Colonic mucosa (tissue), 4 donors: Measurements from ENCODE around the gene BRD3. TPM values are rescaled to one million over a fixed set of nuclear protein-coding genes. Genes with fewer than 3 reads are reported as not detected.
A peak's percentile ranks its signal among the peaks of the same experiment; 100 is the strongest.

ENCODE experiments used
- DNase-seq: peaks from one replicate; pipeline ENCODE4 v3.0.0-alpha.2; 2020
- H3K27ac ChIP-seq: fragments of 200-600 bp; one replicate; pipeline ENCODE4 v1.8.0; 2021
- H3K27me3 ChIP-seq: fragments of 200-600 bp; one replicate; pipeline ENCODE4 v1.8.0; 2021
- H3K36me3 ChIP-seq: fragments of 200-600 bp; one replicate; pipeline ENCODE4 v1.8.0; 2021
- H3K4me1 ChIP-seq: fragments of 200-600 bp; one replicate; pipeline ENCODE4 v1.8.0; 2021; ENCODE audit warnings: mild to moderate bottlenecking
- H3K4me3 ChIP-seq: fragments of 200-600 bp; one replicate; pipeline ENCODE4 v1.8.0; 2021
- H3K9ac ChIP-seq, 2 donors: one replicate each; pipeline ENCODE4 v1.7.0; 2013; ENCODE audit warnings: control low read depth in 2 of 2, low read depth in 2 of 2, low read length in 2 of 2
- H3K9me3 ChIP-seq: fragments of 200-600 bp; one replicate; pipeline ENCODE4 v1.8.0; 2021
- CTCF ChIP-seq: fragments of 200-600 bp; IDR thresholded peaks from one replicate; pipeline ENCODE4 v1.8.0; 2022; ENCODE audit warnings: antibody characterized with exemption, mild to moderate bottlenecking
- intact Hi-C: fragments of 100-400 bp; cut with DNase I; formaldehyde crosslinking; loops from one replicate; pipeline ENCODE4 v1.14.1; 2022
- total RNA-seq, 2 donors: library from RNA; stranded (reverse); fragmentation: NEBNext Ultra II Directional in 1 of 2; extraction: Animal tissue kit (Norgen Biotek cat#: 25700) in 1 of 2; gene quantifications; one replicate each; pipeline ENCODE4 v1.2.1, GENCODE V29; 2021
- donor health status: healthy.
- donor health status: DM: no; HTN: no; CAD: no.
- donor health status: DM: no; HTN: no; CAD: no.

BRD3 gene
- total RNA-seq, 2 donors from 2014 or later: 26.8 to 50.9 TPM

GRCh38 chr9:134024828-134025605 lies 42.8 kb downstream of the BRD3 start, which contains the start of gene BRD3OS:
BRD3OS (plus strand) TSS chr9:134025481; CDS start chr9:134026748, 1,267 bp downstream.
- no peak for TF ChIP-seq CTCF
- peak within 1 kb of the TSS; percentile 92 for H3K4me3 ChIP-seq
- no peaks in the 10 kb centered on the region for H3K4me1 ChIP-seq
- DNase-seq: peak; percentile 96
- H3K36me3 ChIP-seq: no peaks in the 10 kb centered on the region
- H3K9ac ChIP-seq: peak within 1 kb of the TSS; percentile 28 to 40
- no peaks in the 10 kb centered on the region for H3K27me3 ChIP-seq
- H3K27ac ChIP-seq: peak within 1 kb of the TSS; percentile 20
- intact Hi-C loops: no loop called here
- H3K9me3 ChIP-seq: no peaks in the 10 kb centered on the region

GRCh38 chr9:134024214-134024792 lies 43.5 kb downstream of the BRD3 start:
- Histone ChIP-seq H3K27me3 (no peaks in the 10 kb centered on the region), H3K27ac (no peak overlapping the region), H3K4me1 (no peaks in the 10 kb centered on the region), H3K9ac (no peak overlapping the region), H3K36me3 (no peaks in the 10 kb centered on the region), H3K4me3 (no peak overlapping the region), H3K9me3 (no peaks in the 10 kb centered on the region)
- DNase-seq: no peak
- intact Hi-C loops: no loop called here
- TF ChIP-seq CTCF: no peak

- intact Hi-C loops: no loop called here
- Histone ChIP-seq H3K9ac (no peak overlapping the region), H3K27me3 (no peaks in the 10 kb centered on the region), H3K27ac (no peak overlapping the region), H3K4me3 (no peak overlapping the region), H3K36me3 (no peaks in the 10 kb centered on the region), H3K4me1 (no peaks in the 10 kb centered on the region), H3K9me3 (no peaks in the 10 kb centered on the region)
- no peak for DNase-seq
- no peak for TF ChIP-seq CTCF
Observed at GRCh38 chr9:134014946-134015345, 52.9 kb downstream of the BRD3 start.

GRCh38 chr9:134011401-134011800 lies 56.4 kb downstream of the BRD3 start:
- no peaks in the 10 kb centered on the region for H3K4me1 ChIP-seq
- intact Hi-C loops: no loop called here
- DNase-seq: no peak
- H3K9me3 ChIP-seq: no peaks in the 10 kb centered on the region
- no peak for TF ChIP-seq CTCF
- H3K27me3 ChIP-seq: no peaks in the 10 kb centered on the region
- H3K4me3 ChIP-seq: no peak overlapping the region
- H3K36me3 ChIP-seq: no peaks in the 10 kb centered on the region
- H3K27ac ChIP-seq: no peak overlapping the region
- H3K9ac ChIP-seq: no peak overlapping the region

- Histone ChIP-seq H3K36me3 (no peaks in the 10 kb centered on the region), H3K27me3 (no peaks in the 10 kb centered on the region), H3K9ac (no peak overlapping the region), H3K4me1 (no peaks in the 10 kb centered on the region), H3K27ac (no peak overlapping the region), H3K4me3 (no peak overlapping the region), H3K9me3 (no peaks in the 10 kb centered on the region)
- intact Hi-C loops: no loop called here
- no peak for DNase-seq
- no peak for TF ChIP-seq CTCF
Observed at GRCh38 chr9:134010310-134011173, 57.3 kb downstream of the BRD3 start.
